HG03520 (cell line): ENCODE measurements around the gene SPIRE2.
"Not testable (repeated sequence)": the region's sequence is repeated elsewhere in the genome, so short reads cannot be mapped to it uniquely, and the experiment has no call there.

Experiments used
- ATAC-seq: cut with Tn5 transposase; IDR thresholded peaks from one replicate; pipeline ENCODE4 v1.9.1; 2021; ENCODE audit warnings: mild to moderate bottlenecking, moderate library complexity; ENCODE audit not compliant: unreplicated experiment

SPIRE2 gene

DNA sequence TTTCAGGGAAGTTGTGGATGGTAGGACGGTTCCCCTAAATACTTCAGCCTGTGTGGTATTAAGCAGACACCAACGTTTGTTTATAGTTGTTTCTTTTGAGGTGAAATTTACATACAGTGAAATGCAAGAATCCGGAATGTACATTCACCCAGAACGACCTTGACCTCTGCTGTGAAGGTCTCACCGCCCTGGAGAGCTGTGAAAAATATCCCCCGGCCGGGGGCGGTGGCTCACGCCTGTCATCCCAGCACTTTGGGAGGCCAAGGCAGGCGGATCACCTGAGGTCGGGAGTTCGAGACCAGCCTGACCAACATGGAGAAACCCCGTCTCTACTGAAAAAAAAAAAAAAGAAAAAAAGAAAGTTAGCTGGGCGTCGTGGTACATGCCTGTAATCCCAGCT, 8.2 kb downstream of the SPIRE2 start:
- ATAC-seq: not testable (repeated sequence)

DNA sequence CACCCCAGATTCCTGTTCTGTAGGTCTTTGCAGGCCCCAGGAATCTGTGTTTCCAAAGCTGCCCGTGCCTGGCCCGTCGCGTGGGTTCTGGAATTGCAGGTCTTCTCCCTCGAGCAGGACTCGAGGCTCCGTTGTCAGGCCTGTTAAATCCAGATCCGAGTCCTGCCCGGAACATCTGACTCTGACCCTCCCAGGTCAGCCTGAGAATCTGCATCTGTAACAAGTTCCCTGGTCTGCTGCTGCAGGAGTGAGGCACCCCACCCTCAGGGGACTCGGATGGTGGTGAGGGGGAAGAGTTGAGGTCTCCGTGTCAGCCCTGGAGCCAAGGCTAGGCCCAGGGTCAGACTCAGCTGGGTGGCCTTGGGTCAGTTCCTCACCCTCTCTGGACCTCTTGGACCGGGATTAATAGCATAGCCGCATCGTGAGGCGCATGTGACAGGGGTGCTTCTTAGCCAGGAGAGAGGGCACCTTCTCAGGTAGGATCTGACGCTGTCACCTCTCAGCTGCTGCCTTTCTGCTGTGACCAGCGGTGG, 8.8 kb downstream of the SPIRE2 start:
- no peak for ATAC-seq

DNA sequence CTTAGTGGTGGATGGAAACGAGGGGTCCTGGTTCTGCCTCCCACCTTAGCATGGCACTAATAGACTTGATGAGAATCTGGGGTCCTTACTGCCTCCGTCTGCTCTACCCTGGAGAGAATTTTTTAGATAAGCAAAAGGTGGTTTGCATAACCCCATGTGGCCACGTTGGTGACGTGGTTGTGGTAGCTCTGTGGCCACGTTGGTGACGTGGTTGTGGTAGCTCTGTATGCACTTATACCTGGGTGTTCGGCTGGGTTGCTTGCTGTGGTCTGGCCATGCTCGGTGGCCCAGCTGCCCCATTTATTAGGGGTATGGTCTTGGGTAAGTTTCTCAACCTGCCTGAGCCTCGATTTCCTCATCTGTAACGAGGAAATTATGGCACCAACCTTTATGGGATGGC, 13.0 kb downstream of the SPIRE2 start:
- no peak for ATAC-seq

DNA sequence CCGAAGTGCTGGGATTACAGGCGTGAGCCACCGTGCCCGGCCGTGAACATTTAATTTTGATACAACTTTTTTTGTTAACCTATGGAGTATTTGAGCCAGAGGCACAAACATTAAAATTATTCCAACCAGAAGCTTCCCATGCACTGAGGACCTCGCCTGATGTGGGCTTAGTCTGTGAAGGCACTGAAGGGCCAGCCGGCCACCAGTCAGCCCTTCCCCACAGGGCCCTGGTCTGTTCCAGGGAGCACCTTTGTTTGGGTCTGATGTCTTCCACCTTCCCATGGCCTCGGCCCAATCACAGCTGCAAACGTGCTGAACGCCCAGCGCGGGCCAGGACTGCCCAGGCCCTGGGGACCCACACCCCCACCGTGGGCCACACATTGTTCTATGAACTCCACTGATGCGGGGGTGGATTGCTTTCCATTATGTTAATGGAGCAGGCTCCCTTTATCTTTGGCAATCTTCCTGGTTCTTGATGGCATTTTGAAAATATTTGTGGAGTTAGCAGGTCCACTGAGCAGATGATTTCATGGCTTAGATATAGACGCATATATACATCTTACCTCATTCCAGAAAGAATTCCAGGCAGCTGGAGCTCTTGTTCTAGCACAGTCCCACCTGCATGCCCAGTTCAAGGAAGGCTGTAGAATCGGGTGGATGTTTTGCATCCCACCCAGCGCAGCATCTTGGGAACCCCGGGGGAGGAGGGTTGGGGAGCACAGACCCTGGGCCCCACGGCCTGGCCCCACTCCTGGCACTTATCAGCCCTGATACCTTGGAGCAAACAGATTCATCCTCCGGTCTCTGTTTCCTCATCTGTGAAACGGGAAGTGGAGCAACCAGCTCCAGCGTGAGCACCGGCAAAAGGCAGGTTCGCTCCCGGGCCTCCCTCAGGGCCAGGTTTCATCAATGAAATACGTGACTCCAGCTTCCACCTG, 14.5 kb downstream of the SPIRE2 start:
- ATAC-seq: no peak

DNA sequence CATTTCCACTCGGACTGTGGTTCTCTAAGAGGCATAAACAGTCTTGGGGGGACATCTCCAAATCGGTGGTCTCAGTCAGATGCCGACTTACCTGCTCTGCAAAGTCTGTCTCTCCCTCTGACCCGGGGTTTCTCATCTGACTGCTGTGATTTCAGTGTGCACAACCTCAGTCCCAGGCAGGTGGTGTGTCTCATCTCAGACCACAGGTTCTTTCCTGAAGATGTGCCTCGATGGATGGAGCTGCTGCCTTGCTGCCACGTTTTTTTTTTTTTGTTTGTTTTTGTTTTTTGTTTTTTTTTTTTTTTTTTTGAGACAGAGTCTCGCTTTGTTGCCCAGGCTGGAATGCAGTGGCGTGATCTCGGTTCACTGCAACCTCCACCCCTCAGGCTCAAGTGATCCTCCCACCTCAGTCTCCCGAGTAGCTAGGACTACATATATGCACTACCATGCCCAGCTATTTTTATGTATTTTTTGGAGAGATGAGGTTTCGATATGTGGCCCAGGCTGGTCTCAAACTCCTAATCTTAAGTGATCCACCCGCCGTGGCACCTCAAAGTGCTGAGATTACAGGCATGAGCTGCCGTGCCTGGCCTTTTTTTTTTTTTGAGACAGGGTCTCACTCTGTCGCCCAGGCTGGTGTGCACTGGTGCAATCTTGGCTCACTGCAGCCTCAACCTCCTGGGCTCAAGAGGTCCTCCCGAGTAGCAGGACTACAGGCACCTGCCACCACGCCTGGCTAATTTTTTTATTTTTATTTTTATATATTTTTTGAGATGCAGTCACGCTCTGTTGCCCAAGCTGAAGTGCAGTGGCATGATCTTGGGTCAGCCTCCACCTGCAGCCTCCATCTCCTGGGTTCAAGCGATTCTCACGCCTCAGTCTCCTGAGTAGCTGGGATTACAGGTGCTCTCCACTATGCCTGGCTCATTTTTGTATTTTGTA, 15.4 kb downstream of the SPIRE2 start:
- no peak for ATAC-seq

DNA sequence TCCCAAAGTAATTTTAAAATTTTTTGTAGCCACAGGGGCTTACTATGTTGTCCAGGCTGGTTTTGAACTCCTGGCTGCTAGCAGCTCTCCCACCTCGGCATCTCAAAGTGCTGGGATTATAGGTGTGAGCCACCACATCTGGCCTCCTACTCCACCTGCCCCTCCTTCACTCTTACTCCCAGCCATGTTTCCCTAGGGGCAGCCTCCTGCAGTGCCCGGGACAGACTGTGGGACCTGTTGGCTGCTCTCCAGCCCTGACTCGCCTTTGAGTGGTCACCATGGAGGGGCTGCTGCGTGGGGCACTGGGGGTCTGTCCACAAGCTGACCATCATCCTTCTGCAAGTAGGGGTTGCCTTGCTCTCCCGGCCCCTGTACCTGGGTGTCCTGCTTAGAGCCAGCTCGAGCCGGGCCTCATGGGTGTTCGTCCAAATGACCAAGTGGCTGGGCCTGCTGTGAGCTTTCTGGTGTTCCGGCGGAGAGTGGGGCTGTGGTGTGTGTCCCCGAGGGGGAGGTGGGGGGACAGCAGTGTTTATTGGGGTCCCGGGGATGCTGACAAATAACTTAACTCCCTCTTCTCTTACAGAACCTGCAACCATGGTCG, 16.6 kb downstream of the SPIRE2 start:
- ATAC-seq: no peak

DNA sequence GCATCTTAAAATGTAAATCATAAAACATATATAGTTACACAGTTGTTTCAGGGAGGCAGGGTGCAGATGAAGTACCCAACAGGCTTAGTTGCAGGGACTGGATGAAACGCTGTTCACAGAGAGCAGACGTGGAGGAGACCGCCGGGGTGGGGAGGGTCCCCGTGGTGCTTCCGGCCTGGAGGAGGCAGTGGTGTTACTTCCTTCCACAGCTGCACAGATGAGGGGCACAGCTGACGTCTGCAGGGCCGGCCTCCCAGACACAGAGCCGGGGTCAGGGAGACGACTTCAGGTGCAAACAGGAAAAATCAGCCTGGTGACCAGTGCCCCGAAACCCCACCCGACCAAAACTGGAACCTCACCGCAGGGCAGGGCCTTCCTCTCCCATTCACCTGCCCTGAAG, 17.1 kb downstream of the SPIRE2 start:
- ATAC-seq: no peak

DNA sequence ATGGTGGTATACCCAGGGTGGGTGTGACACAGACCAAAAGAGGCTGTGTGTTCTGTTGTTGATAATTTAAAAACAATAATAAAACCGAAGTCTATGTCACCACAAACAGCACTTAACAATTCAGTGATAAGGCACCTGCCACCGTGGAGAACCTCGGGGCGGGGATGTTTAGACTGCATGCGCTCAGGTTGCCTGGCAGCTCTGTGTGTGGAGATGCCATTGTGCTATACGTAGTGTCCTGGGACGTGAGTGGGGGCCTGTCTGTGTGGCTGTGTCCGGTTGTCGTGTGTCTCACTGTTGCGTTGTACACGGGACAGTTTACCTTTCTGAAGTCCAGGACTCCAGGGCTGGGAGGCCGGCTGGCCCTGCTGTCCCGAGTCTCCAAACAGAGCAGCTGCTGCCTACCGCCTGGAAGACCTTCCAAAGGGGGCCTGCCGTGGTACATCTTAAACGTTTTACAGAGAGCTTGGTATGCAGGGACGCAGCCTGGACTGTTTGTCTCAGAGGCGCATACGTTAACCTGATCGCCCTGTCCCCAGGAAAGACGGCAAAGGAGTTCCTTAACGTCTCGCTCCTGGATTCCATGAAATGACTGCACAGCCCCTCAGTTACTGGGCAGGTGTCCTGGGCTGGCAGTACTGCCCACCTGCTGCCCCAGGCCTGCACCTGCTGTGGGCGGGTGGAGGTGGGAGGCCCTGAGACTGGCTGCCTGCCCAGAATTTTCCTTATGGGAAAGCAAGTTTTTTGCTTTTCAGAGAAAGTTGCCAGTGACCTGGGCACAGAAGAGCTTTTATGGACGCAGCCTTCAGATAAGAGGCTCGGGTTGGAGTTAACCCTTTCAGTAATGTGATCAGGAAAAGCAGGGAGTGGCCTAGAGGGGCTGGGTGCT, 19.0 kb downstream of the SPIRE2 start:
- ATAC-seq: no peak

DNA sequence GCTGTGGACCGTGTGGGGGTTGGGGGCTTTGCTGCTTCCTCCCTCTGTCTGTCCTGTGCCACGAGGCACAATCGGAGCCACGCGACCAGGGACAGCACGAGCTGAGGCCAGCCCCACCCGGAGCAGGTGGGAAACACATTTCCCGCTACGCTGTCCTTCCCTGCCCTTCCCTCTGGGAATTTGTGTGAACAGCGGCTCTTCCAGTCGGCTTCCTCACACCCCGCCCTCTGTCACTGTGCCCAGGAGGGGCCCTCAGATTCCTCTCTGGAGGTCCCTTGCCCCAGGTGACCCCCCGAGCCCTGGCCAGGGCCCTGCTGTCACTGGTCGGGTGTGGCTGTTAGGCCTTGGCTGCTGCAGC, 19.6 kb downstream of the SPIRE2 start:
- ATAC-seq: no peak

DNA sequence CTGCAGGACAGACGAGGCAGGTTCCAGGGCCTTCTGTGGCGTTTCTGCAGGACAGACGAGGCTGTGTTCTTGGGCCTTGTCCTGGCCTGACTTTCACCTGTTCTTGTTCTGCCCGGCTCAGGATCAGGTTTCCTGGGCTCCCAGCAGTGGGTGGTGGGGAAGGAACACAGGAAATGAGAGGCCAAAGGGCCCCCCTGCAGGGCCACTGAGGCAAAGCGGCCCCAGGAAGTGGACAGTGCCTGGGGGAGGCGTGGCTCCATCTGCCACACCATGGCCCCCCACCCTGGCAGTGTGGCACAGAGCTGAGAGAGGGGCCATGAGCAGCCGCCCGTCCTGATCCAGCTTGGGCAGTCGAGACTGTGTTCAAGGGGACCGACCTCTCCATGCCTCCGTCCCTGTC, 20.7 kb downstream of the SPIRE2 start:
- no peak for ATAC-seq

DNA sequence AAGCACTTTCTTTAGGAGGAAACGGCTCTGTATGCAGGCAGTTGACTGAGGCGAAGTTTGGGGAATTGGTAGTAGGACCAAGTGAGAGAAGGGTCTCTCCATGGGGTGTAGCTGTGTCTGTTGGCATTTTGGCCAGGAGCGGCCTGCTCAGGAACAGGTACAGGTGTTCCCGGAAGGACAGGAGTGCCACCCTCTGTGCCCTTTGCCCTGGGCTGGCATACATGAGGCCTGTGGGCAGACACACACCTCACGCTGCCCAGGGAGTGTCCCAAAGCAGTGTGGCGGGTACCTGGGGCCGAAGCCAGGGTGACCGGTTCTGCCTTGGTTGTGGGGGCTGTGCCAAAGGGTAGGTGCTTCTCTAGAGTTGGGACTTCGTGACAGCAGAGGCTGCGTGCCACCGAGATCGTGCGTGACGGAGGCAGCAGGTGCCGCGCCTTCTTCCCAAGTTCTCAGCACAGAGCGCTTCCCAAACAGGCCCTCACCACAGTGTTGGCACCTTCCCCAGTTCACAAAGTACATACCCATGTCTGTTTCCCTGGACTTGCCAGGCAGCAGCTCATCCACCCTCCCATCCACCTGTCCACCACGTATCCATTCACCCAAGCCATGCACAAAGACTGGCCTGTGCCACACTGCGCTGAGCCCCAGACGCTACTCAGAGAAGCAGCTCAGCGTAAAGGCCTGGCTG, 25.2 kb downstream of the SPIRE2 start:
- ATAC-seq: no peak

DNA sequence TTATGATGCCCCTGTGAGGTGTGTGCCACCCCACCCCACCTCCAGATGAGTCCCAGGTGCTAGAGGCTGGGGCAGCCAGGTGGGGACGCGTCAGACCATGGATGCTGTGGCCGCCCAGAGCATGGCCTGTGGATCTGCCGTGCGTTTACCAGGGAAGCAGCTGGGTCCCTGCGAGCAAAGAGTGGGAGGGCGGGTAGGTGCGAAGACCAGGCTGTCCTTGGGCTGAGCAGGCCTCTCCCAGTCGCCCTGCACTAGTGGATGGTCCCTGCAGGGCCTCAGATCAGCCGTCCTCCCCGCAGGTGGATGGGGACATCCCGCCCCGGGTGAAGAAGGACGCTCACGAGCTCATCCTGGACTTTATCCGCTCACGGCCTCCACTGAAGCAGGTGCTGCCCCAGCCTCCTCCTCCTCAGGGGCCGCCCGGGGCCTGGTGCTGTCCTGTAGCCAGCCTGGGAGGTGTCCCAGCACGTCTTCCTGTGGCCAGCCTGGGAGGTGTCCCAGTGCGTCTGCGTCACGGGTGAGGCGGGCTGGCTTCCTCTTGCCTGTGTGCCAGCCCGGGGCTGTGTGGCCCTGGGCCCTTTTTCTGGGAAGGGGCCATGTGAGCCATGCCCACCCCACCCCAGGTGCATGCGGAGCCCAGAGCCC, 27.1 kb downstream of the SPIRE2 start:
- no peak for ATAC-seq

DNA sequence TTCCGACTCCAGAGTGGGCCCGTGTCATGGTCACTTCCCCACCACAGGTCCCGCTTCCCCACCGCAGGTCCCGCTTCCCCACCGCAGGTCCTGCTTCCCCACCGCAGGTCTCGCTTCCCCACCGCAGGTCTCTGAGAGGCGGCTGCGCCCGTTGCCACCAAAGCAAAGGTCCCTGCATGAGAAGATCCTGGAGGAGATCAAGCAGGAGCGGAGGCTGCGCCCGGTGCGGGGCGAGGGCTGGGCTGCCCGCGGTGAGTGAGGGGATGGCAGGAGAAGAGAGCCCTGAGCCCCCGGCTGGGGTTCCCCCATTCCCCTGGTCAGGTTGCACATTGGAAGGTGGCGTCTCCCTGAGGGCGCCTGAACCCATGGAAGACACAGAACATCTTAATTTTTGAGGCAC, 27.7 kb downstream of the SPIRE2 start:
- no peak for ATAC-seq

DNA sequence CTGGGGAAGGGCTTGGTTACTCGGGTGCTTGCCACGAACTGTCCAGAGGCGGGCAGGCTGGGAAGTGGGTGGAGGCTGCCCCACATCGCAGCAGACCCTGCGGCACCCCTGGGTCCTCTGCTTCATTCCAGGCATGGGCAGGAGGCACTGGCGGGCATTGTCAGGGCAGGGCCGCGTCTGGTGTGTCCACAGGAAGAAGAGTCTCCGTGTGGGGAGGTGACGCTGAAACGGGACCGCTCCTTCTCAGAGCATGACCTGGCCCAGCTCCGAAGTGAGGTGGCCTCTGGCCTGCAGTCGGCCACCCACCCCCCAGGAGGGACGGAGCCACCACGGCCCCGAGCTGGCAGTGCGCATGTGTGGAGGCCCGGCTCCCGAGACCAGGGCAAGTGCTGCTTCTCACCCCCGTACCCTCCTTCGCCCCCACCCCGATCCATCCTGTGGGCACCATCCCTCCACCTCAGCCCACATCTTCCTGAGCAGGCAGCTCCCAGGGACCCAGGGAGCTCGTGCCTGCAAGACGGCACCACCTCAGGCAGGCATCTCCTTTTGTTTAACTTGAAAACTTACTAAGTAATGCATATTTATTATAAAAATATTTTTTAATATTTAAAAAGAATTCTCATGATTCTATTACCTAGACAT, 30.8 kb downstream of the SPIRE2 start:
- no peak for ATAC-seq

DNA sequence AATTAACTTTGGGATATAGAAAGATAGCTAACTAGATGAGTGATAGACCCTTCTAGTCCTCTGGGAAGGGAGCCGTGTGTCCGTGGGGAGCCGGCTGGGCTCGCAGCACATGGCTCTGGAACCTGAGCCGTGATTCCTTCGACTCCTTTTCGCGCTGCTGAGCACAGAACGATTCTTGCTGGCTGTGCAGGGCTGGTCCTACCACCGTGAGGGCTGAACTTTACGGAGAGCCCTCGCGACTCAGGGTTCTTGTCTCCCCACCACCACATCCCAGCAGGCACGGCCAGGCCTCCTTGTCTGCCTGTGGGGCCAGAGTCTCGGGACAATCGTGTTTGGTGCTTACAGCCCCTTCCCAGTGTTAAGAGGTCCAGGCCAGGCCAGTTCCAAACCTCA, 31.3 kb downstream of the SPIRE2 start:
- no peak for ATAC-seq

DNA sequence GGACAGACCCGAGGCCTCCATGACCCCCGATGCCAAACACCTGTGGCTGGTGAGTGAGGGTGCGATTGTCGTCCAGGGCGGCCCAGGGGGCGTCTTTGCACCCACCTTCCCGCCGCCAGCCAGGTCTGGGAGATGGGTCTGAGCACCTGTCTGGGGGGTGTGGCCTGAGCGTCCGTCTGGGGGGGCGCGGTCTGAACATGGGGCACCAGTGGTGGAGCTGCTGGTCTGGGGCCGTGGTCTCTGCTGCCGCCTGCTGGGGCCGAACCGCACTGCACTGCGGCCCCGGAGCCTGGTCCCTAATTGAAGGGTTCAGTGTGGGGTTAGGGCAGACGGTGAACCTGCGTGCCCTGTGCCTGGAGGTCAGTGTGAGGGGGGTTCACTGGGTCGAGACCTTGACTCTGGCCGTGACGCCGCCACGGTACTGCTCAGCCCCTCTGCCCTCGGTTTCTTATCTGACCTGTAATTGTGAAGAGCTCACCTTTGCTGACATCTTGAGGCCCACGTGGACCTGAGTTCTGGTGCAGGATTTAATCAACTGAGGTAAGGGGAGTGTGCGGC, 32.6 kb downstream of the SPIRE2 start:
- ATAC-seq: no peak

DNA sequence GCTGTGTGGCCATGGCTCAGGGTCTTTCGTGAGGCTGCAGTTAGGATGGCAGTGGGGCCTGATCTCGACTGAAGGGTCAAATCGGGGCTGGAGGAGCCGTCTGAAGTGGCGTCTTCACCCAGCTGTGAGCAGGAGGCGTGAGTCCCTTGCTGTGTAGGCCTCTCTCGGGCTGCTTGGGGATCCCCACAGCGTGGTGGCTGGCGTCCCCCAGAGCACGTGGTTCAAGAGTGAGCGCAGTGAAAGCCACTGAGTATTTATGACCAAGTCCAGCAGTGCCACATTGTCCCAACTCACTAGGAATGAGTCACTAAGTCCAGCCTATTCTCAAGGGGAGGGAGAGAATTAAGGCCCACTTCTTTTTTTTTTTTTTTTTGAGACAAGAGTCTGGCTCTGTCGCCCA, 33.4 kb downstream of the SPIRE2 start:
- ATAC-seq: no peak

DNA sequence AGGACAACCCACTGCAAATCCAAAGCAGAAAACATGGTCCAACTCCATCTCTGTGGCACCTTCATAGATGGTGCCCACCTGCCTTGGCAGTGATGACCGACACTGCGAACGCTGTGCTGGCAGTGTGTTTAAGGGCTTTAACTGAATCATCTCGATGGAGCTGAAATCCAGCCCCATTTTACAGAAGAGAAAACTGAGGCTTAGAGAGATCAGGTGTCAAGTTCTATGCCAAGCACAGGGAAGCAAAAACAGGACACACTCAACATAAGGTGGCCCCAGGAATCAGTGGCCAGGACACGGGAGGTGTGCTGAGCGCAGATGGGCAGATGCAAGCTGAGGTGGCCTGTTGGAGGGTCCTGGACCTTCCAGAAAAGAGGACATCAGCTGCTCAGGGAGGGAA, 34.5 kb downstream of the SPIRE2 start:
- ATAC-seq: no peak
